ENCODE data around the gene UCN3.

- TF ChIP-seq POLR2AphosphoS5 (IDR thresholded peaks at IDR 0.05), result no peak
- no peak for TF ChIP-seq CTCF (IDR thresholded peaks at IDR 0.05)
- TF ChIP-seq POLR2A (IDR thresholded peaks at IDR 0.05), result no peak
- no peak for TF ChIP-seq EP300 (IDR thresholded peaks at IDR 0.05)
These were observed 53.8 kb downstream of the UCN3 start for GRCh38 chr10:5418584-5418983.
